Skeletal muscle satellite cell (primary cell): ENCODE data around the gene FYN.
"Not testable (repeated sequence)": the region's sequence is repeated elsewhere in the genome, so short reads cannot be mapped to it uniquely, and the experiment has no call there.

Experiments used
- H3K27me3 ChIP-seq: 2 replicates; pipeline ENCODE4 v1.7.0; 2013; ENCODE audit warnings: low read length; ENCODE audit not compliant: control insufficient read depth, insufficient read depth
- H3K36me3 ChIP-seq: 2 replicates; pipeline ENCODE4 v1.7.0; 2013; ENCODE audit warnings: mild to moderate bottlenecking, control low read depth, low read length; ENCODE audit not compliant: insufficient read depth
- H3K4me1 ChIP-seq: 2 replicates; pipeline ENCODE4 v1.7.0; 2013; ENCODE audit warnings: low read length; ENCODE audit not compliant: control insufficient read depth, insufficient read depth
- H3K4me2 ChIP-seq: 2 replicates; pipeline ENCODE4 v1.7.0; 2013; ENCODE audit warnings: mild to moderate bottlenecking, low read length
- H3K4me3 ChIP-seq: 2 replicates; pipeline ENCODE4 v1.7.0; 2013; ENCODE audit warnings: low read length
- H3K9ac ChIP-seq: 2 replicates; pipeline ENCODE4 v1.7.0; 2013; ENCODE audit warnings: mild to moderate bottlenecking, low read depth, low read length, moderate library complexity
- H3K9me3 ChIP-seq: replicated peaks from 2 replicates; pipeline ENCODE4 v1.7.0; 2013; ENCODE audit warnings: mild to moderate bottlenecking, control low read depth, low read length

The FYN gene

GRCh38 chr6:111793711-111794111 lies 79.5 kb downstream of the FYN start:
- no peaks in the 10 kb centered on the region for H3K36me3 ChIP-seq
- peaks cover 45% of the 10 kb centered on the region for H3K4me1 ChIP-seq
- H3K4me3 ChIP-seq, result no peak overlapping the region
- no peaks in the 10 kb centered on the region for H3K9me3 ChIP-seq
- H3K4me2 ChIP-seq, result no peak overlapping the region
- no peak overlapping the region for H3K9ac ChIP-seq
- no peaks in the 10 kb centered on the region for H3K27me3 ChIP-seq

DNA sequence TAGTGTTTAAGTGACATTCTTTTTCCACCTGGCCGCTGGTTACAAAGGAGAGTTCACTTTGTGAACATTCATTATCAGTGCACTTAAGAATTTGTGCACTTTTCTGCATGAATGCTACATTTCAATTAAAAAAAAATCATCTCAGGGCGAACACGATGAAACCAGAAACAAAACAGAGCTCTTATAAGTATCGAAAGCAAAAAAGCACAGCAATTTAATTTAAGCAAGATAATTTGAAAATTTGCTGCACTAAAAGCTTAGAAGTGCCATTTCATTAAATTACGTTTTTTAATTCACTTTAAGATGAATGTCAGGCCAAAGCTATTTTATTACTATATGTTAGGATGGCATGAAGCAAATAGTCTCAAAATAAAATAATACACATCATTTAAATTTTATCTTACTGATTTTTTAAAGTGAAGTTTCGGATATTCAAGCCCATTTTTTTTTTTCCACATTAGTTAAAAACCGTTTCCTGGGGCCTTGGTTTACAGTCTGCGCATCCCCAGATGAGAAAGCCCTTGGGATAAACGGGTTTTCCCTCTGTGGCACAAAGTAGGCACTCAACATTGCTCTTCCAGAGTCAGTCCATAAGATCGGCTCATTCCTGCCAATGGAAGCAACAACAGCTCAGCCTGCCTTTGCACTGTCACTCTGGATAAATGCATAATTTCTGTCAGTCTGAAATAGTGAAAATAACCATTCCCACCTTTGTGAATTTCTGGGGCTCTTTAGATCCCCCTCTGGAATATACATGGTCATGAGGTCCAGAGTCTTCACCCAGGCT lies 80.1 kb downstream of the FYN start:
- H3K27me3 ChIP-seq, result no peaks in the 10 kb centered on the region
- peaks cover 40% of the 10 kb centered on the region for H3K4me1 ChIP-seq
- H3K9ac ChIP-seq, result no peak overlapping the region
- H3K9me3 ChIP-seq, result no peaks in the 10 kb centered on the region
- no peak overlapping the region for H3K4me3 ChIP-seq
- no peaks in the 10 kb centered on the region for H3K36me3 ChIP-seq
- no peak overlapping the region for H3K4me2 ChIP-seq

- Histone ChIP-seq H3K4me1 (peaks cover 36% of the 10 kb centered on the region), H3K4me3 (no peak overlapping the region), H3K9ac (no peak overlapping the region)
These were observed 81.0 kb downstream of the FYN start for GRCh38 chr6:111792241-111792640.

GRCh38 chr6:111791415-111791814 lies 81.8 kb downstream of the FYN start:
- Histone ChIP-seq H3K36me3 (no peaks in the 10 kb centered on the region), H3K4me1 (peaks cover 36% of the 10 kb centered on the region), H3K4me3 (no peak overlapping the region), H3K9ac (no peak overlapping the region), H3K27me3 (no peaks in the 10 kb centered on the region), H3K4me2 (no peak overlapping the region), H3K9me3 (no peaks in the 10 kb centered on the region)

More at GRCh38 chr6:111792241-111792640, 81.0 kb downstream of the FYN start:
- no peaks in the 10 kb centered on the region for H3K9me3 ChIP-seq
- H3K36me3 ChIP-seq, result no peaks in the 10 kb centered on the region
- H3K27me3 ChIP-seq, result no peaks in the 10 kb centered on the region
- no peak overlapping the region for H3K4me2 ChIP-seq

DNA sequence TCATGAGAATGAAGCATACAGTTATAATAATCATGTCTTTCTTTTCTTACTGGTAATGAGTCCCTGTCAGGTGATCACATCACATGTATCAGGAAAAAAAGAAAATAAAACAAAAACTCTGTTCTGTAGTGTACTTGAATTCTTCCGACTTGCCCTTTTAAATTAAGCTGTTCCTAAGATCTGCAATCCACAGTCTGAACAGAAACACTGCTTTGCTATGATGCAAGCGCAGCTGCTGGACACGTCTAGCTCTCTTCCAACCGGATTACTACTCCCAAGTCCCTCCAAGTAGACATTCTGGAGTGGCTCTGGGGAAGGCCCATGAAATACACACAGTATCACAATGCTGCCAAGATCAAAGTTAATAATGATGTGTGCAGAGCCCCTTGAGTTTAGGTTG lies 83.7 kb downstream of the FYN start:
- no peak overlapping the region for H3K9ac ChIP-seq
- no peaks in the 10 kb centered on the region for H3K9me3 ChIP-seq
- H3K4me3 ChIP-seq, result no peak overlapping the region
- no peaks in the 10 kb centered on the region for H3K27me3 ChIP-seq
- H3K36me3 ChIP-seq, result no peaks in the 10 kb centered on the region
- H3K4me1 ChIP-seq, result peaks cover 27% of the 10 kb centered on the region
- no peak overlapping the region for H3K4me2 ChIP-seq

DNA sequence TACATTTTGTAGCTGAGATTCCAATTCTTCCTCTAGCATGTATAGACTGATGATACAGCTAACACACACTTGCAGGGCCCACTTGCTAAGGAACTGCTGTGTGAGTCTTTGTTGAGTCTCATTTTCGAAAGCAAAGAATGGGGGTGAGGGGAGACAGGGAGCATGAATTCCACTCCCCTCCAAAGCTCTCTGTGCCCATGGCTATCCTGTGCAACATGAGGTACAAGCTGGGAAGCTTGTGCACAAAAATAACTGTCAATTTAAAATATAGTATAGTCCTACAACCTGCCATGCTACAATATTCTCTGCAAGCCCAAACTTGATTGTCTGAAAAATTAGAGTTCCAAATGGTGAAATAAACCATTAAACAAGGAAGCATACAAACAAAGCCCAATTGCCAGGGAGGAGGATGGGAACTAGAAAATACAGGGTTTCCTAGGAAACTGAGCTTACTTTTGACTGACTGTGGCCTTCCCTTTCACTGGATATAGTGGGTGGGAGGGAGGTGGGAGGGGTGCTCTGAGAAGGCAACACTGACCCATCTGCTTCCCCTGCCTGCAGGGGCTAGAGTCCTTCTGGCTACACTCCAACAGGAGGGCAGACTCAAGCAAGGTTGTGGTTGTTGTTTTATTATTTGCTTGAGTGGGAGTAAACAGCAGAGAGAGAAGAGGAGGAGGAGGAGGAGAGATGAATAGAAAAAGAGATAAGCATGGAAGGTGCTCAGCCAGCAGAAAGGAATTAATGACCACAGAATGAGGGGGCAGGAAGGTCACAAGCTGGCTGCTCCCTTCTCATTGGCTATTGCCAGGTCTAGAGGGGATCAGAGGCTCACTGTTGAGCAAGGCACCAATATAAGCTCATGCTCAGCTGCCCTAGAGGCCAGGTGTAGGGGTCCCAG lies 84.6 kb downstream of the FYN start:
- H3K27me3 ChIP-seq, result no peaks in the 10 kb centered on the region
- no peak overlapping the region for H3K4me2 ChIP-seq
- H3K4me3 ChIP-seq, result no peak overlapping the region
- H3K4me1 ChIP-seq, result peaks cover 31% of the 10 kb centered on the region
- H3K9me3 ChIP-seq, result no peaks in the 10 kb centered on the region
- H3K9ac ChIP-seq, result no peak overlapping the region
- H3K36me3 ChIP-seq, result no peaks in the 10 kb centered on the region

- H3K27me3 ChIP-seq, H3K36me3 ChIP-seq, H3K4me2 ChIP-seq, H3K4me3 ChIP-seq, H3K9ac ChIP-seq, H3K9me3 ChIP-seq: not testable (repeated sequence)
- peaks cover 28% of the 10 kb centered on the region for H3K4me1 ChIP-seq
These were observed 87.1 kb downstream of the FYN start for GRCh38 chr6:111786151-111786550.

DNA sequence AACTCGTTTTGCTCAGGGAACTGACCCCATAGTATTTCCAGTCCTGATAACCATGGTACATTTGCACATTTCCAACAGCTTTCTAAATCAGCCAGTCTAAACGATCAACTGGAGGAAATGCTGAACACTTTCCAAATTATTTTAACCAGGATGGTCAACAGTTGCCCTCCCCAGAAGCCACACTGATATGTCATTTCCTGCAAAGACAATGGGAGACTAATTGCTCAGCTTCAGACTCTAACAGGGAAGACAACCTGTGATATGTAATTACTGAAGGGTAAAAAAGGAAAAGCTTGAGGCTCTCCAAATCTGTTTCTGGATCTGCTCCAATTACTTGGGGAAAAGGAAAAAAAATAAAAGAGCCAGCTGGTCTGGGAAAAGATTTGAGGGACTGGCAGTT lies 88.8 kb downstream of the FYN start:
- Histone ChIP-seq H3K9ac (no peak overlapping the region), H3K27me3 (no peaks in the 10 kb centered on the region), H3K4me2 (no peak overlapping the region), H3K4me3 (no peak overlapping the region), H3K4me1 (peaks cover 30% of the 10 kb centered on the region), H3K9me3 (no peaks in the 10 kb centered on the region), H3K36me3 (peaks cover 6% of the 10 kb centered on the region)

DNA sequence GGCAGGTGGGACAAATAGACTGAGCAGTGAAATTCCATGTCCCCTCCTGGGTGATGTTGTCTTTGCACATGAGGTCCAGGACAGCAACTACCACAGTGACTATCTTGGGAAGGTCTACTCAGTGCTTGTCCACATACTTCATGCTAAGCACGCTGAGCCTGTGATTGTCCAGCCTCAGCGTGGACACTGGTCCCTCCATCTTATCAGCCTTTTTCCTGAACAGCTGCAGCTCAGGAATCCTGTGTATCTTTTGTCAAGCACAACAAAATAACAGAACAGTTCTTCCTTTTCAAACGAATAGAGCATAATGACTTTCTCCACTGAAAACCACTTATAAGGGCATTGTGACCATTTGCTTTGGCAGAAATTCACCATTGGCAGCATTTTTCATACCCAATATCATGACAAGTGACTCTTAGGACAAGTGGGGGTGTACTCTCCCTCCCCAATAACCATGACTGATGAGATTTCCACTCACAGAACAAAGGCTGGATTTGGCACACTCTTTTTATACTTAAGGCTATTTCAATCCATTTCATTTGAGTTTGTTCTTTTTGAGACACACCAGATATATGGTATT lies 90.3 kb downstream of the FYN start:
- Histone ChIP-seq H3K4me1 (peaks cover 22% of the 10 kb centered on the region), H3K9me3 (no peaks in the 10 kb centered on the region), H3K4me3 (no peak overlapping the region), H3K9ac (no peak overlapping the region), H3K4me2 (no peak overlapping the region), H3K36me3 (peaks cover 10% of the 10 kb centered on the region), H3K27me3 (no peaks in the 10 kb centered on the region)

DNA sequence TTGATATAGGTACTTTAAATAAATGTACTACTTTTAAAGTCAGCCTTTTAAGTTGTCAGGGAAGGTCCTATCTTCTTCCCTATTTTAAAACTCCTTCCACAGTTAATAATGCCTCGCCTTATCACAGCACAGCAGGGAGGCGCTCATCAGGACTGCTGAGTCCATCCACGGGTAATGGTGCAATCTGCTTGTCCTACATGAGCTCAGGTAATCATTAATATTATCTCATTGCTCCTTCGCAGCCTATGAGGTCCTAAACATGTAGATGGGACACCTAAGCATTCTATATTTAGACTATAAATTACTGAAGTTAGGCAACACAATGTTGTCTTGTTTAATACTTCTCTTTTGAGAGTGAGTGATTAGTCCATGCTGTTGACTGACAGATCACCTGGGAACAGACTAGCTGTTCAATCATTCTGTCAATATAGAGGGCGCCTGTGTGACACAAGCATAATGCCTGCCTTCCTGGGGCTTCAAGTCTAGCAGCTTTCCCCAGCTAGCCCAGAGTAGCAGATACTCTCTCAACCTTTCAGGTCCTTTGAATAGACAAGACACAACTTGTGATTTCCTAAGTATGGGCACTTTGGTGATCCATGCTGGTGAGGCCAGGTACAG lies 91.0 kb downstream of the FYN start:
- H3K9ac ChIP-seq, result no peak overlapping the region
- no peaks in the 10 kb centered on the region for H3K9me3 ChIP-seq
- H3K27me3 ChIP-seq, result no peaks in the 10 kb centered on the region
- no peak overlapping the region for H3K4me3 ChIP-seq
- peaks cover 28% of the 10 kb centered on the region for H3K4me1 ChIP-seq
- no peak overlapping the region for H3K4me2 ChIP-seq
- H3K36me3 ChIP-seq, result peaks cover 12% of the 10 kb centered on the region

- H3K4me1 ChIP-seq, result peaks cover 38% of the 10 kb centered on the region
- H3K9me3 ChIP-seq, result no peaks in the 10 kb centered on the region
- no peak overlapping the region for H3K4me3 ChIP-seq
- peaks cover 12% of the 10 kb centered on the region for H3K36me3 ChIP-seq
- H3K27me3 ChIP-seq, result no peaks in the 10 kb centered on the region
- H3K4me2 ChIP-seq, result no peak overlapping the region
- no peak overlapping the region for H3K9ac ChIP-seq
These were observed 92.1 kb downstream of the FYN start for GRCh38 chr6:111781041-111781708.
